SW480 (cell line): ENCODE results near the gene HMBS.
"Not testable (repeated sequence)": the region's sequence is repeated elsewhere in the genome, so short reads cannot be mapped to it uniquely, and the experiment has no call there.

Source experiments
- DNase-seq: peaks from one replicate; pipeline ENCODE4 v3.0.0-alpha.2; 2016; ENCODE audit warnings: low spot score

The HMBS gene

GRCh38 chr11:119084663-119085436 is at the start of gene HMBS:
Gene HMBS, plus strand, starts transcription at chr11:119084881. Its CDS starts 153 bp downstream, at chr11:119085034.
- DNase-seq = peak; percentile 92

GRCh38 chr11:119038884-119039283 is 45.8 kb upstream of the HMBS start:
- no peak for DNase-seq

GRCh38 chr11:119039471-119039870 is 45.2 kb upstream of the HMBS start:
- DNase-seq = not testable (repeated sequence)

GRCh38 chr11:119041821-119042514 is 42.7 kb upstream of the HMBS start:
- DNase-seq = no peak

GRCh38 chr11:119042927-119043326 is 41.8 kb upstream of the HMBS start:
- DNase-seq = no peak

GRCh38 chr11:119044708-119045107 is 40.0 kb upstream of the HMBS start:
- DNase-seq = no peak

GRCh38 chr11:119046489-119046888 is 38.2 kb upstream of the HMBS start:
- no peak for DNase-seq

GRCh38 chr11:119047205-119047604 is 37.5 kb upstream of the HMBS start:
- DNase-seq = no peak

GRCh38 chr11:119048644-119049043 is 36.0 kb upstream of the HMBS start:
- no peak for DNase-seq

GRCh38 chr11:119049081-119049480 is 35.6 kb upstream of the HMBS start:
- DNase-seq = no peak

GRCh38 chr11:119051440-119052162 is 33.1 kb upstream of the HMBS start:
- no peak for DNase-seq

- DNase-seq = no peak
These were observed 32.4 kb upstream of the HMBS start for GRCh38 chr11:119052163-119052814.

GRCh38 chr11:119054418-119054817 is 30.3 kb upstream of the HMBS start:
- DNase-seq = no peak

GRCh38 chr11:119055901-119056300 is 28.8 kb upstream of the HMBS start:
- DNase-seq = peak; percentile 38

GRCh38 chr11:119056421-119056999 is 28.2 kb upstream of the HMBS start:
- peak; percentile 53 for DNase-seq

GRCh38 chr11:119057000-119057769 is 27.5 kb upstream of the HMBS start, which contains the start of gene HYOU1:
Gene HYOU1, minus strand, starts transcription at chr11:119057205. Its CDS starts 1,045 bp downstream, at chr11:119056160.
- peak; percentile 97 for DNase-seq

GRCh38 chr11:119059128-119059527 is 25.6 kb upstream of the HMBS start:
- not testable (repeated sequence) for DNase-seq

- DNase-seq = no peak
These were observed 23.4 kb upstream of the HMBS start for GRCh38 chr11:119061256-119061655.

GRCh38 chr11:119062779-119063178 is 21.9 kb upstream of the HMBS start:
- DNase-seq = no peak

- peak; percentile 55 for DNase-seq
These were observed 19.3 kb upstream of the HMBS start for GRCh38 chr11:119065369-119065768.
